Stomach smooth muscle (tissue), 2 donors: Measurements from ENCODE around the gene NRG3.

Source experiments
- H3K27ac ChIP-seq: one replicate; pipeline ENCODE4 v1.7.0; 2013; ENCODE audit warnings: mild to moderate bottlenecking, low read length, inconsistent platforms
- H3K27me3 ChIP-seq, 2 donors: one replicate each; pipeline ENCODE4 v1.7.0; 2013; ENCODE audit warnings: low read length in 2 of 2; ENCODE audit not compliant: insufficient read depth in 2 of 2, control insufficient read depth in 1 of 2
- H3K36me3 ChIP-seq, 2 donors: one replicate each; pipeline ENCODE4 v1.7.0; 2013; ENCODE audit warnings: low read length in 2 of 2; ENCODE audit not compliant: control insufficient read depth in 2 of 2, insufficient read depth in 2 of 2
- H3K4me1 ChIP-seq: one replicate; pipeline ENCODE4 v1.7.0; 2013; ENCODE audit warnings: low read length; ENCODE audit not compliant: control insufficient read depth, insufficient read depth
- H3K4me3 ChIP-seq, 2 donors: one replicate each; pipeline ENCODE4 v1.7.0; 2013; ENCODE audit warnings: low read length in 2 of 2
- H3K9ac ChIP-seq, 2 donors: one replicate each; pipeline ENCODE4 v1.7.0; 2013; ENCODE audit warnings: low read length in 2 of 2, mild to moderate bottlenecking in 1 of 2
- H3K9me3 ChIP-seq, 2 donors: one replicate each; pipeline ENCODE4 v1.7.0; 2013; ENCODE audit warnings: low read length in 2 of 2; ENCODE audit not compliant: control insufficient read depth in 2 of 2
- donor health status: healthy.
- donor health status: Pancreatic carcinoma.

NRG3 gene

GRCh38 chr10:82817676-82818422 is 942.9 kb downstream of the NRG3 start:
- Histone ChIP-seq H3K27me3 (no peaks in the 10 kb centered on the region), H3K36me3 (no peaks in the 10 kb centered on the region), H3K4me1 (no peaks in the 10 kb centered on the region), H3K4me3 (no peak overlapping the region), H3K9me3 (no peaks in the 10 kb centered on the region), H3K9ac (no peak overlapping the region), H3K27ac (no peak overlapping the region)

GRCh38 chr10:82821043-82821442 is 946.0 kb downstream of the NRG3 start:
- H3K27ac ChIP-seq, result no peak overlapping the region
- no peaks in the 10 kb centered on the region for H3K27me3 ChIP-seq

GRCh38 chr10:82826132-82826531 is 951.1 kb downstream of the NRG3 start:
- Histone ChIP-seq H3K27ac (no peak overlapping the region), H3K4me3 (no peak overlapping the region), H3K9ac (no peak overlapping the region), H3K27me3 (no peaks in the 10 kb centered on the region), H3K9me3 (no peaks in the 10 kb centered on the region), H3K4me1 (no peaks in the 10 kb centered on the region), H3K36me3 (no peaks in the 10 kb centered on the region)

More at GRCh38 chr10:82821043-82821442, 946.0 kb downstream of the NRG3 start:
- Histone ChIP-seq H3K4me1 (no peaks in the 10 kb centered on the region), H3K9me3 (no peaks in the 10 kb centered on the region), H3K9ac (no peak overlapping the region), H3K4me3 (no peak overlapping the region), H3K36me3 (no peaks in the 10 kb centered on the region)

- Histone ChIP-seq H3K9ac (no peak overlapping the region), H3K4me3 (no peak overlapping the region), H3K36me3 (no peaks in the 10 kb centered on the region), H3K27me3 (no peaks in the 10 kb centered on the region), H3K27ac (no peak overlapping the region), H3K9me3 (no peaks in the 10 kb centered on the region), H3K4me1 (no peaks in the 10 kb centered on the region)
Measured at GRCh38 chr10:82827901-82828300, 952.9 kb downstream of the NRG3 start.

GRCh38 chr10:82847242-82847641 is 972.2 kb downstream of the NRG3 start:
- H3K4me3 ChIP-seq, result no peak overlapping the region

GRCh38 chr10:82850191-82850590 is 975.2 kb downstream of the NRG3 start:
- Histone ChIP-seq H3K9me3 (no peaks in the 10 kb centered on the region), H3K9ac (no peak overlapping the region), H3K4me1 (no peaks in the 10 kb centered on the region), H3K36me3 (no peaks in the 10 kb centered on the region), H3K4me3 (no peak overlapping the region), H3K27me3 (no peaks in the 10 kb centered on the region), H3K27ac (no peak overlapping the region)

More at GRCh38 chr10:82847242-82847641, 972.2 kb downstream of the NRG3 start:
- no peaks in the 10 kb centered on the region for H3K9me3 ChIP-seq
- H3K27ac ChIP-seq, result no peak overlapping the region
- H3K9ac ChIP-seq, result no peak overlapping the region
- H3K27me3 ChIP-seq, result no peaks in the 10 kb centered on the region
- H3K36me3 ChIP-seq, result no peaks in the 10 kb centered on the region
- no peaks in the 10 kb centered on the region for H3K4me1 ChIP-seq

- H3K27me3 ChIP-seq, result no peaks in the 10 kb centered on the region
- H3K4me3 ChIP-seq, result no peak overlapping the region
- H3K36me3 ChIP-seq, result no peaks in the 10 kb centered on the region
- H3K9me3 ChIP-seq, result no peaks in the 10 kb centered on the region
- no peak overlapping the region for H3K27ac ChIP-seq
- no peak overlapping the region for H3K9ac ChIP-seq
- no peaks in the 10 kb centered on the region for H3K4me1 ChIP-seq
Measured at GRCh38 chr10:82856957-82857613, 982.1 kb downstream of the NRG3 start.

- no peaks in the 10 kb centered on the region for H3K4me1 ChIP-seq
- no peaks in the 10 kb centered on the region for H3K27me3 ChIP-seq
- H3K9me3 ChIP-seq, result no peaks in the 10 kb centered on the region
- H3K4me3 ChIP-seq, result no peak overlapping the region
- H3K9ac ChIP-seq, result no peak overlapping the region
- no peaks in the 10 kb centered on the region for H3K36me3 ChIP-seq
- no peak overlapping the region for H3K27ac ChIP-seq
Measured at GRCh38 chr10:82861889-82862288, 986.9 kb downstream of the NRG3 start.

GRCh38 chr10:82865366-82865765 is 990.4 kb downstream of the NRG3 start:
- Histone ChIP-seq H3K4me3 (no peak overlapping the region), H3K9ac (no peak overlapping the region), H3K9me3 (no peaks in the 10 kb centered on the region), H3K4me1 (no peaks in the 10 kb centered on the region), H3K36me3 (no peaks in the 10 kb centered on the region), H3K27me3 (no peaks in the 10 kb centered on the region), H3K27ac (no peak overlapping the region)

- Histone ChIP-seq H3K4me1 (no peaks in the 10 kb centered on the region), H3K27me3 (no peaks in the 10 kb centered on the region), H3K4me3 (no peak overlapping the region), H3K27ac (no peak overlapping the region), H3K9me3 (no peaks in the 10 kb centered on the region), H3K36me3 (no peaks in the 10 kb centered on the region), H3K9ac (no peak overlapping the region)
Measured at GRCh38 chr10:82866424-82867020, 991.5 kb downstream of the NRG3 start.

GRCh38 chr10:82867056-82867455 is 992.1 kb downstream of the NRG3 start:
- Histone ChIP-seq H3K4me3 (no peak overlapping the region), H3K36me3 (no peaks in the 10 kb centered on the region), H3K27ac (no peak overlapping the region), H3K9ac (no peak overlapping the region), H3K27me3 (no peaks in the 10 kb centered on the region), H3K4me1 (no peaks in the 10 kb centered on the region), H3K9me3 (no peaks in the 10 kb centered on the region)
